Measurements from ENCODE around the gene TMEM213. TPM values are rescaled to one million over a fixed set of nuclear protein-coding genes. Genes with fewer than 3 reads are reported as not detected.
"Not testable (repeated sequence)": the region's sequence is repeated elsewhere in the genome, so short reads cannot be mapped to it uniquely, and the experiment has no call there.

Gene TMEM213
- total RNA-seq, 2 donors from 2014 or later, result 0.39 TPM; not detected in 1

GRCh38 chr7:138804618-138805017 is 6.8 kb downstream of the TMEM213 start:
- DNase-seq (no peak), ATAC-seq (replicated peaks in 1 of 2) (peak; percentile 45 to 75)
- Mint-ChIP-seq H3K9me3 (peaks cover 0 to 2% of the 10 kb centered on the region in 2 donors), H3K36me3 (ENCODE audit: insufficient read depth in 2 of 2) (no peaks in the 10 kb centered on the region), H3K4me1 (ENCODE audit: low read depth) (peaks cover 10% of the 10 kb centered on the region), H3K27ac (no peak overlapping the region), H3K4me3 (peak overlapping the region in 1 of 2 donors; percentile 59), H3K27me3 (ENCODE audit: low read depth) (no peaks in the 10 kb centered on the region)

DNA sequence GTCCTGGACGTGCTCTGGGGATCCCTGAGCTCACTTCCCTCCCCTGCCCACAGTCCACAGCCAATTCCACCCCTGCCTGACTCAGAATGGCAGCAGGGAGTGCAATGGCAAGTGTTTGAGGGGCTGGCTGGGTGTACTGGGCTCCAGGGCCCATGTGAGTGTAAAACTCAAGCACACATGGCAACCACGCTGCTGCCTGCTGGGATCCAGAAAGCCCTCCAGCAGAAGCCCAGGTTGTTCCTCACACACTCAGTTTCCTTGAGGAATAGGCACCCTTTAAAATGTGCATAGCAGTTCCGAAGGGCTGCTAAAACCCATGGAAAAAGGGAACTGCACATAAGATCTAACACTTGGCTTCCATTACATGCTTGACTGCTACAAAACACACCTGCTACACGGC is 11.6 kb downstream of the TMEM213 start:
- H3K27me3 Mint-ChIP-seq (ENCODE audit: low read depth), result no peaks in the 10 kb centered on the region
- no peak for ATAC-seq (replicated peaks in 1 of 2)
- no peak for DNase-seq
- H3K27ac Mint-ChIP-seq, result no peak overlapping the region
- H3K9me3 Mint-ChIP-seq, result peaks cover 0 to 2% of the 10 kb centered on the region in 2 donors
- peaks cover 18% of the 10 kb centered on the region for H3K4me1 Mint-ChIP-seq (ENCODE audit: low read depth)
- H3K36me3 Mint-ChIP-seq (ENCODE audit: insufficient read depth in 2 of 2), result peaks cover 0 to 1% of the 10 kb centered on the region in 2 donors
- H3K4me3 Mint-ChIP-seq, result no peak overlapping the region

- not testable (repeated sequence) for ATAC-seq (replicated peaks in 1 of 2); H3K9me3 Mint-ChIP-seq; H3K27me3 Mint-ChIP-seq (ENCODE audit: low read depth); H3K36me3 Mint-ChIP-seq (ENCODE audit: insufficient read depth in 2 of 2); H3K4me3 Mint-ChIP-seq; H3K27ac Mint-ChIP-seq; DNase-seq
- peaks cover 19% of the 10 kb centered on the region for H3K4me1 Mint-ChIP-seq (ENCODE audit: low read depth)
These were observed 13.5 kb downstream of the TMEM213 start for GRCh38 chr7:138811327-138811726.

GRCh38 chr7:138813945-138814344 is 16.2 kb downstream of the TMEM213 start:
- peaks cover 0 to 1% of the 10 kb centered on the region in 2 donors for H3K36me3 Mint-ChIP-seq (ENCODE audit: insufficient read depth in 2 of 2)
- no peak overlapping the region for H3K4me3 Mint-ChIP-seq
- DNase-seq (no peak), ATAC-seq (replicated peaks in 1 of 2) (peak; percentile 77 to 84)
- no peaks in the 10 kb centered on the region for H3K9me3 Mint-ChIP-seq
- peaks cover 26% of the 10 kb centered on the region for H3K4me1 Mint-ChIP-seq (ENCODE audit: low read depth)
- no peaks in the 10 kb centered on the region for H3K27me3 Mint-ChIP-seq (ENCODE audit: low read depth)
- no peak overlapping the region for H3K27ac Mint-ChIP-seq

GRCh38 chr7:138814816-138815332 is 17.1 kb downstream of the TMEM213 start:
- H3K27ac Mint-ChIP-seq, result peak overlapping the region; percentile 63
- ATAC-seq (replicated peaks in 1 of 2) (peak in 1 of 2 donors; percentile 23), DNase-seq (no peak)
- no peaks in the 10 kb centered on the region for H3K27me3 Mint-ChIP-seq (ENCODE audit: low read depth)
- H3K36me3 Mint-ChIP-seq (ENCODE audit: insufficient read depth in 2 of 2), result peaks cover 0 to 1% of the 10 kb centered on the region in 2 donors
- H3K4me1 Mint-ChIP-seq (ENCODE audit: low read depth), result peaks cover 26% of the 10 kb centered on the region
- no peaks in the 10 kb centered on the region for H3K9me3 Mint-ChIP-seq
- peak overlapping the region in 1 of 2 donors; percentile 3 for H3K4me3 Mint-ChIP-seq

GRCh38 chr7:138816650-138817049 is 18.9 kb downstream of the TMEM213 start:
- ATAC-seq (replicated peaks in 1 of 2) (peak; percentile 58 to 79), DNase-seq (peak in 1 of 2 donors; percentile 16)
- Mint-ChIP-seq H3K36me3 (ENCODE audit: insufficient read depth in 2 of 2) (peaks cover 0 to 1% of the 10 kb centered on the region in 2 donors), H3K9me3 (no peaks in the 10 kb centered on the region), H3K4me1 (ENCODE audit: low read depth) (peaks cover 26% of the 10 kb centered on the region), H3K27ac (no peak overlapping the region), H3K4me3 (peak overlapping the region in 1 of 2 donors; percentile 29), H3K27me3 (ENCODE audit: low read depth) (no peaks in the 10 kb centered on the region)

DNA sequence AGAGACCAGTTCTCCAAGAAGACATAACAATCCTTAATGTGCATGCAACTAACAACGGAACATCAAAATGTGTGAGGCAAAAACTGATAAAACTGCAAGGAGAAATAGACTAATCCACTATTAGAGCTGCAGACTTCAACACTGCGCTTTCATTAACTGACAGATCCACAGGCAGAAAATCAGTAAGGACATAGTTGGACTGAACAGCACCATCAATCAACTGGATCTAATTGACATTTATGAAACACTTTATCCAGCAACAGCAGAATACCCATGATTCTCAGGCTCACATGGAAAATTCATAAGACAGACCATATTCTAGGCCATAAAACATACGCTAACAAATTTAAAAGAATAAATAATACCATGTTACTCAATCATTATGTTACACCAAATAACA is 21.8 kb downstream of the TMEM213 start:
- DNase-seq, result no peak
- no peak overlapping the region for H3K4me3 Mint-ChIP-seq
- no peaks in the 10 kb centered on the region for H3K9me3 Mint-ChIP-seq
- H3K4me1 Mint-ChIP-seq (ENCODE audit: low read depth), result peaks cover 15% of the 10 kb centered on the region
- no peak for ATAC-seq (replicated peaks in 1 of 2)
- H3K27me3 Mint-ChIP-seq (ENCODE audit: low read depth), result no peaks in the 10 kb centered on the region
- no peaks in the 10 kb centered on the region for H3K36me3 Mint-ChIP-seq (ENCODE audit: insufficient read depth in 2 of 2)
- no peak overlapping the region for H3K27ac Mint-ChIP-seq

DNA sequence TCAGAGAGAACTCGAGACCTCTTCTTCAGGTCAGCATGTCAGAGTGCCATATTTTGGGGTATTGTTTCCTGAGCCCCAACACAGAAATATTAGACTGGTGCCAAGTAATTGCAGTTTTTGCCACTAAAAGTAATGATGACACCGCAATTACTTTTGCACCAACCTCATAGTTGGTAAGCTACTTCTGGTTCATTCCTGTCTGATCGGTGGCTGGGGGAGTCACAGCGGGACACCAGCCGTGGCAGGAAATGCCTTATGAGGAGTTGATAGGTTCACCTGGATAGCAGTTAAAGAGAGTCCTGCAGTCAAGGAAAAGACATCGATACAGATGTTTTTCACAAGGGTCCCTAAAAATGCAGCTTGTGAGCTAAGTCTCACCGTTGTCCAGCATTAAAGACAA is 24.1 kb downstream of the TMEM213 start:
- H3K36me3 Mint-ChIP-seq (ENCODE audit: insufficient read depth in 2 of 2), result peaks cover 0 to 2% of the 10 kb centered on the region in 2 donors
- H3K27ac Mint-ChIP-seq, result no peak overlapping the region
- DNase-seq (no peak), ATAC-seq (replicated peaks in 1 of 2) (no peak)
- peaks cover 14% of the 10 kb centered on the region for H3K4me1 Mint-ChIP-seq (ENCODE audit: low read depth)
- no peaks in the 10 kb centered on the region for H3K9me3 Mint-ChIP-seq
- no peak overlapping the region for H3K4me3 Mint-ChIP-seq
- no peaks in the 10 kb centered on the region for H3K27me3 Mint-ChIP-seq (ENCODE audit: low read depth)

GRCh38 chr7:138822867-138823535 is 25.2 kb downstream of the TMEM213 start:
- Mint-ChIP-seq H3K27ac (no peak overlapping the region), H3K36me3 (ENCODE audit: insufficient read depth in 2 of 2) (peaks cover 0 to 2% of the 10 kb centered on the region in 2 donors), H3K4me3 (no peak overlapping the region), H3K27me3 (ENCODE audit: low read depth) (no peaks in the 10 kb centered on the region), H3K4me1 (ENCODE audit: low read depth) (peaks cover 13% of the 10 kb centered on the region), H3K9me3 (no peaks in the 10 kb centered on the region)
- DNase-seq, result no peak
- ATAC-seq (replicated peaks in 1 of 2), result no peak

- Mint-ChIP-seq H3K9me3 (no peaks in the 10 kb centered on the region), H3K36me3 (ENCODE audit: insufficient read depth in 2 of 2) (peaks cover 0 to 2% of the 10 kb centered on the region in 2 donors), H3K4me1 (ENCODE audit: low read depth) (peaks cover 13% of the 10 kb centered on the region), H3K27me3 (ENCODE audit: low read depth) (no peaks in the 10 kb centered on the region), H3K27ac (peak overlapping the region; percentile 30), H3K4me3 (peak overlapping the region; percentile 54 to 56)
- no peak for DNase-seq
- peak; percentile 67 to 69 for ATAC-seq (replicated peaks in 1 of 2)
These were observed 27.4 kb downstream of the TMEM213 start for GRCh38 chr7:138825049-138825721.

DNA sequence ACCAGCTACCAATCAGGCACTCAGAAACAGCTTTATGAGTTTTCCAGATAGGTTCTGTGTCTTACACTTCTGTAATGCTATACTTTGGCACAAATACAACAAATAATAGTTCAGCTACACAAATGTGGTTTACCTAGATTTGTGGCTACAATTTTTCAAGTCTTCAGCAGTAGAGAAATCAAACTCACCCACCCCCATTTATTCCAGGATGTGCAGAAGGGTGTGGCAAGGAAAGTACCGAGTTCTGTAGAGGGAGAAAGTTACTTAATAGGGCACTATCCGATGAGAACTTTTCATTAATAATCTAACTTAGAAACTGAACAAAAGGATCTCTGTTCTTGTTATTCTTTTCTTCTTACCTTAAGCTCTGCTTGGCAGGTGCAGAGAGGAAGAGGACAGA is 30.5 kb downstream of the TMEM213 start:
- peaks cover 0 to 2% of the 10 kb centered on the region in 2 donors for H3K36me3 Mint-ChIP-seq (ENCODE audit: insufficient read depth in 2 of 2)
- no peaks in the 10 kb centered on the region for H3K9me3 Mint-ChIP-seq
- ATAC-seq (replicated peaks in 1 of 2), result no peak
- peaks cover 13% of the 10 kb centered on the region for H3K4me1 Mint-ChIP-seq (ENCODE audit: low read depth)
- no peak for DNase-seq
- H3K27me3 Mint-ChIP-seq (ENCODE audit: low read depth), result peaks cover 9% of the 10 kb centered on the region
- H3K4me3 Mint-ChIP-seq, result no peak overlapping the region
- H3K27ac Mint-ChIP-seq, result no peak overlapping the region

DNA sequence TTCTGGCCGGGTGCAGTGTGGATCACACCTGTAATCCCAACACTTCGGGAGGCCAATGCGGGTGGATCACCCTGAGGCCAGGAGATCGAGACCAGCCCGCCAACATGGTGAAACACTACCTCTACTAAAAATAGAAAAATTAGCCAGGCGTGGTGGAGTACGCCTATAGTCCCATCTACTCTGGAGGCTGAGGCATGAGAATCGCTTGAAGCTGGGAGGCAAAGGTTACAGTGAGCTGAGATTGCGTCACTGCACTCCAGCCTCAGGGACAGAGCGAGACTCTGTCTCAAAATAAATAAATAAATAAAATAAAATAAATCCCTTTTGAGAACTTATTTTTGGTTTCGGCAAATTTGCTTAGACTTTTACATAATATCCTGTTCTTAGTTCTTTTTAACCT is 31.5 kb downstream of the TMEM213 start:
- no peak for ATAC-seq (replicated peaks in 1 of 2)

DNA sequence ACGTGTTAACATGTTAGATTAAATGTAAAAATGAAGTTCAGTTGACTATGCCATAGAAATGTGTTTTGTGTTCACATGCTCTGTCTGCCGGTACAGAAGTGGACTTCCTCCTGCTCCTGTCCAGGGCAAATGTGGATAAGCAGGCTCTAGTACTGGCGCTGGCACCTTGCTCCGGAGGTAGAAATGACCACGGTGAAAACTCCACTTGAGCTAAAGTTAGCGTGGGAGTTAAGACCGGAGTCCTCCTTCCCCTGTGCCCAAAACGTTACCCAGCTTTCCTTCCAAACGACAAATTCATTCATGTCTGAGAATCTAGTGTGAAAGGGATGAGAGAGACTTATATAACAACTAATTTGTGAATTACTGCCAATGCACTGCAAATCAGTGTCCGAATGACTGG is 35.2 kb downstream of the TMEM213 start:
- ATAC-seq (replicated peaks in 1 of 2), result no peak
- peaks cover 23% of the 10 kb centered on the region for H3K27me3 Mint-ChIP-seq (ENCODE audit: low read depth)

More for the DNA sequence above, 31.5 kb downstream of the TMEM213 start:
- Mint-ChIP-seq H3K9me3 (no peaks in the 10 kb centered on the region), H3K36me3 (ENCODE audit: insufficient read depth in 2 of 2) (peaks cover 0 to 2% of the 10 kb centered on the region in 2 donors), H3K27ac (no peak overlapping the region), H3K27me3 (ENCODE audit: low read depth) (peaks cover 19% of the 10 kb centered on the region), H3K4me1 (ENCODE audit: low read depth) (peaks cover 23% of the 10 kb centered on the region), H3K4me3 (no peak overlapping the region)
- no peak for DNase-seq

More for the DNA sequence above, 35.2 kb downstream of the TMEM213 start:
- Mint-ChIP-seq H3K27ac (no peak overlapping the region), H3K9me3 (no peaks in the 10 kb centered on the region), H3K36me3 (ENCODE audit: insufficient read depth in 2 of 2) (no peaks in the 10 kb centered on the region), H3K4me1 (ENCODE audit: low read depth) (peaks cover 19% of the 10 kb centered on the region), H3K4me3 (no peak overlapping the region)
- no peak for DNase-seq

Data from activated T-cell treated with anti-CD3 and anti-CD28 coated beads, Interleukin-2, amount 50 U/mL, for 72 hours (primary cell).